SJSA1 (cell line): Measurements from ENCODE around the gene HNRNPH3. TPM values are rescaled to one million over a fixed set of nuclear protein-coding genes. Genes with fewer than 3 reads are reported as not detected.

Source experiments
- DNase-seq, 2 experiments: peaks; one replicate each; pipeline ENCODE4 v3.0.0-alpha.2; 2015 to 2020; ENCODE audit warnings: low spot score in 2 of 2, low read depth in 1 of 2
- H3K27ac ChIP-seq: fragments of 250-450 bp; sonication (Bioruptor Pico); 2 replicates; pipeline ENCODE4 v1.5.1; 2020; ENCODE audit warnings: mild to moderate bottlenecking, moderate library complexity
- H3K27me3 ChIP-seq: fragments of 250-450 bp; sonication (Bioruptor Pico); replicated peaks from 2 replicates; pipeline ENCODE4 v1.5.1; 2020; ENCODE audit warnings: mild to moderate bottlenecking, moderate library complexity
- H3K36me3 ChIP-seq: fragments of 250-450 bp; sonication (Bioruptor Pico); 2 replicates; pipeline ENCODE4 v1.5.1; 2020; ENCODE audit warnings: mild to moderate bottlenecking
- H3K4me1 ChIP-seq: fragments of 250-450 bp; sonication (Bioruptor Pico); replicated peaks from 2 replicates; pipeline ENCODE4 v1.6.1; 2021; ENCODE audit warnings: mild to moderate bottlenecking
- H3K4me3 ChIP-seq: fragments of 250-450 bp; sonication (Bioruptor Pico); 2 replicates; pipeline ENCODE4 v1.5.1; 2020; ENCODE audit warnings: mild to moderate bottlenecking
- H3K9me3 ChIP-seq: fragments of 250-450 bp; sonication (Bioruptor Pico); replicated peaks from 2 replicates; pipeline ENCODE4 v1.5.1; 2020; ENCODE audit warnings: mild to moderate bottlenecking
- total RNA-seq: library from RNA; depleted of rRNA; stranded (reverse); fragments of >200 nt; shearing (Covaris generic); gene quantifications from 2 replicates; pipeline ENCODE4 v1.2.3, GENCODE V29; 2014; rRNA removed

The HNRNPH3 gene
- total RNA-seq, 1 experiment from 2014 or later, result 33.5 TPM

GRCh38 chr10:68371604-68372003, 39.7 kb downstream of the HNRNPH3 start:
- H3K4me3 ChIP-seq, result no peak overlapping the region
- H3K27ac ChIP-seq, result no peak overlapping the region
- H3K36me3 ChIP-seq, result peaks cover 44% of the 10 kb centered on the region

GRCh38 chr10:68385740-68386139, 53.9 kb downstream of the HNRNPH3 start:
- DNase-seq, result no peak
- no peak overlapping the region for H3K27ac ChIP-seq
- no peaks in the 10 kb centered on the region for H3K4me1 ChIP-seq
- H3K4me3 ChIP-seq, result no peak overlapping the region
- no peaks in the 10 kb centered on the region for H3K9me3 ChIP-seq
- H3K36me3 ChIP-seq, result peaks cover 63% of the 10 kb centered on the region
- H3K27me3 ChIP-seq, result no peaks in the 10 kb centered on the region

More at GRCh38 chr10:68371604-68372003, 39.7 kb downstream of the HNRNPH3 start:
- H3K4me1 ChIP-seq, result no peaks in the 10 kb centered on the region
- H3K9me3 ChIP-seq, result no peaks in the 10 kb centered on the region
- no peak for DNase-seq
- no peaks in the 10 kb centered on the region for H3K27me3 ChIP-seq

Other genes with a start within 250 kb of the HNRNPH3 start
- under 0.01 and 0.39 TPM in 2 replicates for gene MYPN, start 222.6 kb upstream of the HNRNPH3 start, total RNA-seq
- gene ATOH7, start 100.0 kb upstream of the HNRNPH3 start, total RNA-seq, result not detected in 2 replicates
- 3.2 and 3.3 TPM in 2 replicates for gene PBLD, start 864 bp downstream of the HNRNPH3 start, total RNA-seq
- 21.4 and 21.8 TPM in 2 replicates for gene RUFY2, start 75.2 kb downstream of the HNRNPH3 start, total RNA-seq
- gene DNA2, start 139.9 kb downstream of the HNRNPH3 start, total RNA-seq, result 23.9 and 49.9 TPM in 2 replicates
- 9.3 and 21.0 TPM in 2 replicates for gene SLC25A16, start 195.5 kb downstream of the HNRNPH3 start, total RNA-seq
- 1.9 and 4.4 TPM in 2 replicates for gene TET1, start 228.3 kb downstream of the HNRNPH3 start, total RNA-seq